Keratinocyte (primary cell): ENCODE measurements around the gene UFD1. TPM values are rescaled to one million over a fixed set of nuclear protein-coding genes. Genes with fewer than 3 reads are reported as not detected.

Experiments used
- DNase-seq: peaks from one replicate; pipeline ENCODE4 v3.0.0-alpha.2; 2011; ENCODE audit warnings: low read depth, missing footprints, low spot score
- FAIRE-seq: peaks from 2 replicates; lab custom pipeline; 2011; peaks lifted over from hg19 to GRCh38; lab: Jason Lieb, UNC
- H2AFZ ChIP-seq: 2 replicates; pipeline ENCODE4 v1.6.0; 2012; ENCODE audit warnings: low read length, control low read depth, inconsistent platforms; ENCODE audit not compliant: control insufficient read depth
- H3K27ac ChIP-seq: 2 replicates; pipeline ENCODE4 v1.5.1; 2011; ENCODE audit warnings: low read length; ENCODE audit not compliant: control insufficient read depth, insufficient read depth
- H3K27me3 ChIP-seq: 3 replicates; pipeline ENCODE4 v1.6.0; 2011; ENCODE audit warnings: low read length; ENCODE audit not compliant: control insufficient read depth, insufficient read depth; ENCODE audit errors: extremely low read depth
- H3K36me3 ChIP-seq, 2 experiments: 2 replicates in 1 of 2; 3 replicates in 1 of 2; pipeline ENCODE4 v1.5.1; 2011; ENCODE audit warnings: low read length in 2 of 2, mild to moderate bottlenecking in 1 of 2; ENCODE audit not compliant: control insufficient read depth in 2 of 2, insufficient read depth in 2 of 2; ENCODE audit errors: extremely low read depth in 1 of 2
- H3K4me1 ChIP-seq: 3 replicates; pipeline ENCODE4 v1.5.1; 2011; ENCODE audit warnings: low read length; ENCODE audit not compliant: control insufficient read depth, insufficient read depth; ENCODE audit errors: extremely low read depth
- H3K4me2 ChIP-seq: 3 replicates; pipeline ENCODE4 v1.6.0; 2011; ENCODE audit warnings: low read depth, low read length; ENCODE audit not compliant: control insufficient read depth, insufficient read depth; ENCODE audit errors: extremely low read depth
- H3K4me3 ChIP-seq, 3 experiments: fragments of 200-600 bp in 1 of 3; sonication (generic) in 1 of 3; 2 replicates in 2 of 3; 3 replicates in 1 of 3; pipeline ENCODE4 v1.5.1; 2011 to 2016; ENCODE audit warnings: low read length in 3 of 3, mild to moderate bottlenecking in 3 of 3, control low read depth in 2 of 3, inconsistent platforms in 1 of 3, low read depth in 1 of 3, mixed read lengths in 1 of 3, mixed run types in 1 of 3, moderate library complexity in 1 of 3; ENCODE audit not compliant: control insufficient read depth in 2 of 3, insufficient read depth in 2 of 3; ENCODE audit errors: extremely low read depth in 1 of 3
- H3K79me2 ChIP-seq: 2 replicates; pipeline ENCODE4 v1.6.0; 2012; ENCODE audit warnings: low read length; ENCODE audit not compliant: control insufficient read depth, insufficient read depth
- H3K9ac ChIP-seq: 3 replicates; pipeline ENCODE4 v1.6.0; 2011; ENCODE audit warnings: low read length; ENCODE audit not compliant: control insufficient read depth, insufficient read depth; ENCODE audit errors: extremely low read depth
- H3K9me1 ChIP-seq: 3 replicates; pipeline ENCODE4 v1.6.0; 2011; ENCODE audit warnings: low read length; ENCODE audit not compliant: control insufficient read depth, insufficient read depth; ENCODE audit errors: extremely low read depth
- H3K9me3 ChIP-seq: 2 replicates; pipeline ENCODE4 v1.5.1; 2012; ENCODE audit warnings: low read depth, low read length; ENCODE audit not compliant: control insufficient read depth
- H4K20me1 ChIP-seq: 3 replicates; pipeline ENCODE4 v1.6.0; 2011; ENCODE audit warnings: low read length; ENCODE audit not compliant: control insufficient read depth, insufficient read depth; ENCODE audit errors: extremely low read depth
- EZH2 ChIP-seq: IDR thresholded peaks from one replicate; pipeline ENCODE4 v1.6.1; 2012; ENCODE audit warnings: inconsistent platforms, mild to moderate bottlenecking, low read length, moderate library complexity
- dilution Hi-C: fragments of 300-500 bp; cut with MboI; formaldehyde crosslinking; loops from one replicate; pipeline ENCODE4 v1.7.0; 2020; ENCODE audit warnings: low sequenced_read_pairs; ENCODE audit not compliant: extremely low pct_ligation_motif_present
- polyA plus RNA-seq, 5 experiments: library from polyadenylated mRNA; depleted of rRNA in 3 of 5; stranded (reverse) in 3 of 5; stranded (forward) in 1 of 5; unstranded in 1 of 5; fragments of >200 nt; gene quantifications; 1 replicate in 1 of 5; 2 replicates in 3 of 5; 3 replicates in 1 of 5; pipeline versions ENCODE4 v1.2.1 to v1.2.3, GENCODE V29; 2011 to 2012; ENCODE audit warnings: missing spikeins in 2 of 5, low read depth in 1 of 5, low replicate concordance in 1 of 5
- TF ChIP-seq, protein P1 (sequence below), 3 experiments: IDR thresholded peaks in 1 of 3; conservative IDR thresholded peaks in 1 of 3; optimal IDR thresholded peaks in 1 of 3; 2 replicates in 2 of 3; 3 replicates in 1 of 3; pipeline versions ENCODE3 to v1.5.1; 2011; ENCODE audit warnings: low read length in 3 of 3, mild to moderate bottlenecking in 3 of 3, moderate library complexity in 2 of 3, control low read depth in 1 of 3, inconsistent platforms in 1 of 3; ENCODE audit not compliant: insufficient read depth in 2 of 3; ENCODE audit errors: extremely low read depth in 1 of 3

Gene UFD1
- polyA plus RNA-seq, 1 donor (not counting 4 experiments of a cell fraction or from before 2014, with no cell fraction given) = 145 TPM

DNA sequence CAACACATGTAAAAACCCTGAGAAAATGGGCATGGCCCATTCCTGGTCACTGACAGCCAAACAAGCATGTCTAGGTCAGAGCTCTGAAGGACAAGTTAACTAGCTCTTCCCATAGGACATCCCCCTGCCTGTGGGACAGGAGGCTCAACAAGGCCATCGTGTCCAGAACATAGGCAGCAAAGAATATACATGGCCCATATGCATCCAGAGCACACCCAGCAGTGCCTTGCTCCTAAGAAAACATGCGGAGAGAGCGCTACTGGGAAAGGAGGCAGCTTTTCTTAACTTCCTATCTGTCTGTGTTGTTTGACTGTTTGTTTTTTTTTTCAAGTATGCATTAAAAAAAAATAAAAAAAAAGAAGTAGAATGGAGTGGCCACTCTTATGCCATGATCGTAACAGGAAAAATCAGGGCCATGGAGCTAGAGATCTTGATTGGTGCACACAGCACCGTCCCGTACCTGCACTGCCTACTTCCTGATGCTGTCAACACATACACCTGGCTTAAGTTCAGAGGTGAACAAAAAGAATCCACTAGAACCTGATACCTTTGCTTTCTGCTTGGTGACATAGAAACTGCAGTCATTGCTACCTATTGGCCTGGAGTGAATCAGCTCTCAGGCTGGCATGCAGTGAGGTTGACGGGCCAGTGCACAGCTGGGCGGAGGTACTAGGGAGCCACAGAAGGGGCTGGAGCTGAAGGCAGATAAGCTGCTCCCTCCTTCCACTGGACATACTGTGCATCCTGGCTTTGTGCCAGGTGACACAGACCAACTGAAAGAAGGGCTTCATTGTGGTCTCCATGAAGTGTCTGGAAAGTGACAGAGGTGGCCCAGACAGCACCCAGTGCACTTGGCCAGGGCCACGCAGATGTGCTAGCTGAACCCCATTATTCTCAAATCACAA, 11.9 kb downstream of the UFD1 start:
- H3K27ac ChIP-seq = no peak overlapping the region
- FAIRE-seq (no peak), DNase-seq (no peak)
- no peaks in the 10 kb centered on the region for H3K27me3 ChIP-seq
- H3K79me2 ChIP-seq = peaks cover 5% of the 10 kb centered on the region
- H2AFZ ChIP-seq = no peak overlapping the region
- H4K20me1 ChIP-seq = no peaks in the 10 kb centered on the region
- H3K4me2 ChIP-seq = no peak overlapping the region
- dilution Hi-C loops = loop anchor here (10.0 kb wide), 1 partner anchor 58 kb away; the partner anchor contains the start of gene CLDN5
- no peak overlapping the region for H3K9ac ChIP-seq
- H3K9me3 ChIP-seq = no peaks in the 10 kb centered on the region
- H3K36me3 ChIP-seq = peaks cover 57 to 58% of the 10 kb centered on the region in 2 experiments
- TF ChIP-seq, protein P1, sequence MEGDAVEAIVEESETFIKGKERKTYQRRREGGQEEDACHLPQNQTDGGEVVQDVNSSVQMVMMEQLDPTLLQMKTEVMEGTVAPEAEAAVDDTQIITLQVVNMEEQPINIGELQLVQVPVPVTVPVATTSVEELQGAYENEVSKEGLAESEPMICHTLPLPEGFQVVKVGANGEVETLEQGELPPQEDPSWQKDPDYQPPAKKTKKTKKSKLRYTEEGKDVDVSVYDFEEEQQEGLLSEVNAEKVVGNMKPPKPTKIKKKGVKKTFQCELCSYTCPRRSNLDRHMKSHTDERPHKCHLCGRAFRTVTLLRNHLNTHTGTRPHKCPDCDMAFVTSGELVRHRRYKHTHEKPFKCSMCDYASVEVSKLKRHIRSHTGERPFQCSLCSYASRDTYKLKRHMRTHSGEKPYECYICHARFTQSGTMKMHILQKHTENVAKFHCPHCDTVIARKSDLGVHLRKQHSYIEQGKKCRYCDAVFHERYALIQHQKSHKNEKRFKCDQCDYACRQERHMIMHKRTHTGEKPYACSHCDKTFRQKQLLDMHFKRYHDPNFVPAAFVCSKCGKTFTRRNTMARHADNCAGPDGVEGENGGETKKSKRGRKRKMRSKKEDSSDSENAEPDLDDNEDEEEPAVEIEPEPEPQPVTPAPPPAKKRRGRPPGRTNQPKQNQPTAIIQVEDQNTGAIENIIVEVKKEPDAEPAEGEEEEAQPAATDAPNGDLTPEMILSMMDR (optimal IDR thresholded peaks at IDR 0.05 in 1 of 3, IDR thresholded peaks at IDR 0.05 in 1 of 3, conservative IDR thresholded peaks at IDR 0.05 in 1 of 3; ENCODE audit: extremely low read depth in 1 of 3, insufficient read depth in 2 of 3, low read length in 3 of 3) = no peak
- TF ChIP-seq EZH2 = no peak
- no peaks in the 10 kb centered on the region for H3K9me1 ChIP-seq
- H3K4me3 ChIP-seq = no peak overlapping the region
- H3K4me1 ChIP-seq = no peaks in the 10 kb centered on the region

DNA sequence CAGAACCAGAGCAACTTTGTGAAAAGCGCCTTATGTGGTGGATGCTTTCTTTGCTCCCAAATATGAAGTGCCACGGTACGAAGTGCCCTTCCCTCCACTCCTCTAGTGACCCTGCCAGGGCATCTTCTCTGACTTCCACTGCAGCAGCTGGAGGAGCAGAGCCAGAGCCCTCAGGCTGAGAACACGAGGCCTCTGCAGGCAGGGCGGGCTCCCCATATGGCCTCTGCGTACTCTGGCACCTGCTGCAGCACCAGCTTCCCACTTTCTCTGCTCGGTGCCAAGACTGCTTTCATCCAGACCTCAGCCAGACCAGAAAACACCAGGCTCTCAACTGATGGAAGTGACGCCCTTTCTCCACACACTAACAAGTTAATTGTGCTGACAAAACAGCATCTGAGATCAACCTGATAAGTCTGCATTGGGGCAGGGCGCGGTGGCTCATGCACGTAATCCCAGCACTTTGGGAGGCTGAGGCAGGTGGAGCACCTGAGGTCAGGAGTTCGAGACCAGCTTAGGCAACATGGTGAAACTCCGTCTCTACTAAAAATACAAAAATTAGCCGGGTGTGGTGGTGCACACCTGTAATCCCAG, 12.8 kb downstream of the UFD1 start:
- Histone ChIP-seq H3K27me3 (no peaks in the 10 kb centered on the region), H3K4me2 (no peak overlapping the region), H3K27ac (no peak overlapping the region), H4K20me1 (no peaks in the 10 kb centered on the region), H3K9ac (no peak overlapping the region), H3K79me2 (peaks cover 2% of the 10 kb centered on the region), H3K4me1 (no peaks in the 10 kb centered on the region), H3K9me1 (no peaks in the 10 kb centered on the region), H3K9me3 (no peaks in the 10 kb centered on the region), H2AFZ (no peak overlapping the region), H3K36me3 (peaks cover 54 to 56% of the 10 kb centered on the region in 2 experiments), H3K4me3 (no peak overlapping the region)
- DNase-seq = no peak
- no peak for FAIRE-seq
- no peak for TF ChIP-seq EZH2
- TF ChIP-seq, protein P1 (optimal IDR thresholded peaks at IDR 0.05 in 1 of 3, IDR thresholded peaks at IDR 0.05 in 1 of 3, conservative IDR thresholded peaks at IDR 0.05 in 1 of 3; ENCODE audit: extremely low read depth in 1 of 3, insufficient read depth in 2 of 3, low read length in 3 of 3) = no peak
- dilution Hi-C loops = loop anchor here (10.0 kb wide), 1 partner anchor 59 kb away; the partner anchor contains the start of gene CLDN5
